Activated CD8-positive, alpha-beta memory T cell treated with anti-CD3 and anti-CD28 coated beads, Interleukin-2, amount 50 U/mL, for 24 hours (primary cell): ENCODE results near the gene KCNMB3.

ENCODE experiments used
- DNase-seq: peaks from one replicate; pipeline ENCODE4 v3.0.0-alpha.2; 2020; ENCODE audit errors: extremely low read depth

KCNMB3 gene

DNA sequence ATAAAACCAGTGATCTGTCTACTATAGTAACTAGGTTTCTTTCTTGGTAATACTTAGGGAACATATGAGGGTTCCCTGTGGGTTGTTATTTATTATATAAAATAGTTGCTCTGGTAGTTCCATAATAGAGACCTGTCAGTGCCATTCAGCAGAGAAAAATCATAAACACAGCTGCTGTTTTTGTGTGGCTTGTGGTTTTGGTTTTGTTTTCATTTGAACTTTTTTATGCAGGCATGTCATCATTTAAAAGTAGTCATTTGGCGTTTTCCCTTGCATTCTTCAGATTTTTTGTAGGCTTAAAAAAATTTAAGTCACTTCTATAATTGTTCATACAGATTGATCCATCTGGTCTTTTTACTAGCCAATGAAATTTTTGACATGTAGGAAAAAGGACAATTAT is 54.8 kb downstream of the KCNMB3 start:
- no peak for DNase-seq

DNA sequence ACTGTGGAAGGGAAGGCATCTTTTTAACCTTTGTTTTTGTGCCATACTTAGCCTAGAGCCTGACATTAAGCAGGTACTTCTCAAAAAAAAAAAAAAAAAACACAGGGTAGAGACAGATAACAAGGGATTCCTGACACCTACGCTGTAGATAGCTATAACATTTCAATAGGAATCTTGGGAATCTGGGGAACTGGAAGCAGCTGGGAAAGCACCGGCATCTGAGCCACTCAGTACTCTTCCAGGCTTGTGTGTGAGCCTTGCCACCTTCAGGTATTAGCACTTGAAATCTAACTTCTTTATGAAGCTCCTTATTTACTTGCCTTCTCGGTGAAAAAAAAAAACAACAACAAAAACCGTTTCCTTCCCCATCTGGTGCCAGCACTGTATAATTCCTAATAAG is 56.0 kb downstream of the KCNMB3 start:
- no peak for DNase-seq
